GM23338 (cell line): ENCODE results near the gene MED12L.

Experiments
- CREB1 ChIP-seq: fragments of 250-450 bp; sonication (Bioruptor Pico); IDR thresholded peaks from 2 replicates; pipeline ENCODE4 v1.5.0; 2020; ENCODE audit warnings: low read depth, mild to moderate bottlenecking, moderate library complexity
- EZH2 ChIP-seq: fragments of 200-600 bp; sonication (generic); IDR thresholded peaks from one replicate; pipeline ENCODE4 v1.8.0; 2017; ENCODE audit warnings: antibody characterized with exemption, mild to moderate bottlenecking, low read depth; ENCODE audit not compliant: unreplicated experiment
- EZH2phosphoT487 ChIP-seq: fragments of 200-600 bp; sonication (generic); IDR thresholded peaks from one replicate; pipeline ENCODE4 v1.8.1; 2018; ENCODE audit warnings: antibody characterized with exemption; ENCODE audit not compliant: unreplicated experiment
- JUNB ChIP-seq: IDR thresholded peaks from one replicate; pipeline ENCODE4 v1.6.1; 2016; ENCODE audit warnings: antibody characterized with exemption; ENCODE audit not compliant: unreplicated experiment
- POLR2AphosphoS5 ChIP-seq: IDR thresholded peaks from 2 replicates; pipeline ENCODE4 v1.6.1; 2016; ENCODE audit warnings: antibody characterized with exemption, low read depth
- ZNF114 ChIP-seq: fragments of 250-450 bp; sonication (Bioruptor Pico); IDR thresholded peaks from 2 replicates; pipeline ENCODE4 v1.5.0; 2020; ENCODE audit warnings: mild to moderate bottlenecking, moderate library complexity
- ZNF331 ChIP-seq: fragments of 250-450 bp; sonication (Bioruptor Pico); IDR thresholded peaks from 2 replicates; pipeline ENCODE4 v1.5.0; 2020; ENCODE audit warnings: low read depth, mild to moderate bottlenecking, moderate library complexity
- TF ChIP-seq, protein P1 (sequence below), 2 experiments: fragments of 200-600 bp in 1 of 2; sonication (generic) in 1 of 2; conservative IDR thresholded peaks; 2 replicates each; pipeline versions ENCODE4 v1.5.1 to v1.6.1; 2016 to 2017; ENCODE audit warnings: antibody characterized with exemption in 2 of 2, low read depth in 2 of 2, mild to moderate bottlenecking in 2 of 2, moderate library complexity in 1 of 2
- TF ChIP-seq, protein P2 (sequence below): IDR thresholded peaks from one replicate; pipeline ENCODE4 v1.6.1; 2018; ENCODE audit warnings: antibody characterized with exemption; ENCODE audit not compliant: unreplicated experiment
- TF ChIP-seq, protein P3 (sequence below): IDR thresholded peaks from 2 replicates; pipeline ENCODE4 v1.6.1; 2016; ENCODE audit warnings: antibody characterized with exemption

- TF ChIP-seq, protein P1, sequence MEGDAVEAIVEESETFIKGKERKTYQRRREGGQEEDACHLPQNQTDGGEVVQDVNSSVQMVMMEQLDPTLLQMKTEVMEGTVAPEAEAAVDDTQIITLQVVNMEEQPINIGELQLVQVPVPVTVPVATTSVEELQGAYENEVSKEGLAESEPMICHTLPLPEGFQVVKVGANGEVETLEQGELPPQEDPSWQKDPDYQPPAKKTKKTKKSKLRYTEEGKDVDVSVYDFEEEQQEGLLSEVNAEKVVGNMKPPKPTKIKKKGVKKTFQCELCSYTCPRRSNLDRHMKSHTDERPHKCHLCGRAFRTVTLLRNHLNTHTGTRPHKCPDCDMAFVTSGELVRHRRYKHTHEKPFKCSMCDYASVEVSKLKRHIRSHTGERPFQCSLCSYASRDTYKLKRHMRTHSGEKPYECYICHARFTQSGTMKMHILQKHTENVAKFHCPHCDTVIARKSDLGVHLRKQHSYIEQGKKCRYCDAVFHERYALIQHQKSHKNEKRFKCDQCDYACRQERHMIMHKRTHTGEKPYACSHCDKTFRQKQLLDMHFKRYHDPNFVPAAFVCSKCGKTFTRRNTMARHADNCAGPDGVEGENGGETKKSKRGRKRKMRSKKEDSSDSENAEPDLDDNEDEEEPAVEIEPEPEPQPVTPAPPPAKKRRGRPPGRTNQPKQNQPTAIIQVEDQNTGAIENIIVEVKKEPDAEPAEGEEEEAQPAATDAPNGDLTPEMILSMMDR (conservative IDR thresholded peaks at IDR 0.05; ENCODE audit: low read depth in 2 of 2), result no peak
- TF ChIP-seq EZH2 (no peak), POLR2AphosphoS5 (no peak), EZH2phosphoT487 (no peak), CREB1 (CRISPR knock-in tag) (no peak), ZNF114 (CRISPR knock-in tag) (no peak), JUNB (no peak), ZNF331 (CRISPR knock-in tag) (no peak)
- TF ChIP-seq, protein P2, sequence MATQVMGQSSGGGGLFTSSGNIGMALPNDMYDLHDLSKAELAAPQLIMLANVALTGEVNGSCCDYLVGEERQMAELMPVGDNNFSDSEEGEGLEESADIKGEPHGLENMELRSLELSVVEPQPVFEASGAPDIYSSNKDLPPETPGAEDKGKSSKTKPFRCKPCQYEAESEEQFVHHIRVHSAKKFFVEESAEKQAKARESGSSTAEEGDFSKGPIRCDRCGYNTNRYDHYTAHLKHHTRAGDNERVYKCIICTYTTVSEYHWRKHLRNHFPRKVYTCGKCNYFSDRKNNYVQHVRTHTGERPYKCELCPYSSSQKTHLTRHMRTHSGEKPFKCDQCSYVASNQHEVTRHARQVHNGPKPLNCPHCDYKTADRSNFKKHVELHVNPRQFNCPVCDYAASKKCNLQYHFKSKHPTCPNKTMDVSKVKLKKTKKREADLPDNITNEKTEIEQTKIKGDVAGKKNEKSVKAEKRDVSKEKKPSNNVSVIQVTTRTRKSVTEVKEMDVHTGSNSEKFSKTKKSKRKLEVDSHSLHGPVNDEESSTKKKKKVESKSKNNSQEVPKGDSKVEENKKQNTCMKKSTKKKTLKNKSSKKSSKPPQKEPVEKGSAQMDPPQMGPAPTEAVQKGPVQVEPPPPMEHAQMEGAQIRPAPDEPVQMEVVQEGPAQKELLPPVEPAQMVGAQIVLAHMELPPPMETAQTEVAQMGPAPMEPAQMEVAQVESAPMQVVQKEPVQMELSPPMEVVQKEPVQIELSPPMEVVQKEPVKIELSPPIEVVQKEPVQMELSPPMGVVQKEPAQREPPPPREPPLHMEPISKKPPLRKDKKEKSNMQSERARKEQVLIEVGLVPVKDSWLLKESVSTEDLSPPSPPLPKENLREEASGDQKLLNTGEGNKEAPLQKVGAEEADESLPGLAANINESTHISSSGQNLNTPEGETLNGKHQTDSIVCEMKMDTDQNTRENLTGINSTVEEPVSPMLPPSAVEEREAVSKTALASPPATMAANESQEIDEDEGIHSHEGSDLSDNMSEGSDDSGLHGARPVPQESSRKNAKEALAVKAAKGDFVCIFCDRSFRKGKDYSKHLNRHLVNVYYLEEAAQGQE, result no peak
- TF ChIP-seq, protein P3, sequence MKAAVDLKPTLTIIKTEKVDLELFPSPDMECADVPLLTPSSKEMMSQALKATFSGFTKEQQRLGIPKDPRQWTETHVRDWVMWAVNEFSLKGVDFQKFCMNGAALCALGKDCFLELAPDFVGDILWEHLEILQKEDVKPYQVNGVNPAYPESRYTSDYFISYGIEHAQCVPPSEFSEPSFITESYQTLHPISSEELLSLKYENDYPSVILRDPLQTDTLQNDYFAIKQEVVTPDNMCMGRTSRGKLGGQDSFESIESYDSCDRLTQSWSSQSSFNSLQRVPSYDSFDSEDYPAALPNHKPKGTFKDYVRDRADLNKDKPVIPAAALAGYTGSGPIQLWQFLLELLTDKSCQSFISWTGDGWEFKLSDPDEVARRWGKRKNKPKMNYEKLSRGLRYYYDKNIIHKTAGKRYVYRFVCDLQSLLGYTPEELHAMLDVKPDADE, result no peak
These were observed 67.1 kb downstream of the MED12L start for GRCh38 chr3:151152455-151153079.
